OCI-LY3 (cell line): ENCODE data around the gene RIN3.

Experiments
- CTCF ChIP-seq: fragments of 200-600, 300-600 bp; sonication (generic); IDR thresholded peaks from 2 replicates; pipeline ENCODE4 v1.5.1; 2014; ENCODE audit warnings: antibody characterized with exemption, low read length, low read depth
- EZH2phosphoT487 ChIP-seq: fragments of 200-600 bp; shearing (Covaris generic); IDR thresholded peaks from 2 replicates; pipeline ENCODE4 v1.6.1; 2018; ENCODE audit warnings: antibody characterized with exemption, mixed run types, low read depth

- TF ChIP-seq CTCF (no peak), EZH2phosphoT487 (no peak)
These were observed 179.2 kb downstream of the RIN3 start for GRCh38 chr14:92692822-92693226.
